Liver (tissue), 9 donors: ENCODE results near the gene SPO11. TPM values are rescaled to one million over a fixed set of nuclear protein-coding genes. Genes with fewer than 3 reads are reported as not detected.

Experiments used
- DNase-seq: peaks from one replicate; pipeline ENCODE4 v3.0.0-alpha.2; 2017; ENCODE audit warnings: low spot score
- H3K27ac ChIP-seq, 2 donors: one replicate each; pipeline ENCODE4 v1.7.0; 2013; ENCODE audit warnings: inconsistent platforms in 2 of 2, low read length in 2 of 2, control low read depth in 1 of 2, low read depth in 1 of 2, mild to moderate bottlenecking in 1 of 2
- H3K27me3 ChIP-seq, 4 donors: one replicate each; pipeline versions ENCODE4 v1.6.1 to v1.7.0; 2013; ENCODE audit warnings: low read length in 3 of 4, inconsistent platforms in 1 of 4, mild to moderate bottlenecking in 1 of 4, moderate library complexity in 1 of 4; ENCODE audit not compliant: control insufficient read depth in 4 of 4, insufficient read depth in 4 of 4
- H3K36me3 ChIP-seq, 4 donors: one replicate each; pipeline versions ENCODE4 v1.6.1 to v1.7.0; 2013; ENCODE audit warnings: low read length in 3 of 4, mild to moderate bottlenecking in 3 of 4, low read depth in 1 of 4, moderate library complexity in 1 of 4; ENCODE audit not compliant: control insufficient read depth in 4 of 4, insufficient read depth in 3 of 4
- H3K4me1 ChIP-seq, 4 donors: one replicate each; pipeline versions ENCODE4 v1.6.1 to v1.7.0; 2013; ENCODE audit warnings: low read length in 3 of 4, mild to moderate bottlenecking in 3 of 4, moderate library complexity in 1 of 4; ENCODE audit not compliant: control insufficient read depth in 4 of 4, insufficient read depth in 4 of 4
- H3K4me3 ChIP-seq, 3 donors: one replicate each; pipeline versions ENCODE4 v1.6.1 to v1.7.0; 2013; ENCODE audit warnings: low read length in 3 of 3, control low read depth in 1 of 3, low read depth in 1 of 3, mild to moderate bottlenecking in 1 of 3
- H3K9ac ChIP-seq, 2 donors: one replicate each; pipeline ENCODE4 v1.7.0; 2013; ENCODE audit warnings: low read length in 2 of 2, mild to moderate bottlenecking in 2 of 2, moderate library complexity in 2 of 2, control low read depth in 1 of 2, low read depth in 1 of 2
- H3K9me3 ChIP-seq, 4 donors: one replicate each; pipeline versions ENCODE4 v1.6.1 to v1.7.0; 2013; ENCODE audit warnings: low read length in 3 of 4; ENCODE audit not compliant: control insufficient read depth in 4 of 4
- FOXA2 ChIP-seq: IDR thresholded peaks from 2 replicates; pipeline ENCODE4 v1.6.1; 2016; ENCODE audit warnings: antibody characterized with exemption
- HNF4A ChIP-seq, 2 donors: conservative IDR thresholded peaks; 2 replicates each; pipeline ENCODE4 v1.6.1; 2016; ENCODE audit warnings: antibody characterized with exemption in 2 of 2, mild to moderate bottlenecking in 2 of 2
- HNF4G ChIP-seq: IDR thresholded peaks from 2 replicates; pipeline ENCODE4 v1.6.1; 2016; ENCODE audit warnings: antibody characterized with exemption
- JUND ChIP-seq, 2 donors: IDR thresholded peaks; 2 replicates each; pipeline ENCODE4 v1.6.1; 2016; ENCODE audit warnings: antibody characterized with exemption in 2 of 2
- NR2F2 ChIP-seq: IDR thresholded peaks from 2 replicates; pipeline ENCODE4 v1.6.1; 2016; ENCODE audit warnings: antibody characterized with exemption
- RAD21 ChIP-seq, 2 donors: IDR thresholded peaks; 2 replicates each; pipeline ENCODE4 v1.6.1; 2016; ENCODE audit warnings: antibody characterized with exemption in 2 of 2, mild to moderate bottlenecking in 2 of 2
- REST ChIP-seq: IDR thresholded peaks from 2 replicates; pipeline ENCODE4 v1.6.1; 2016; ENCODE audit warnings: antibody characterized with exemption, mild to moderate bottlenecking
- RXRA ChIP-seq, 2 donors: IDR thresholded peaks; 2 replicates each; pipeline ENCODE4 v1.6.1; 2017 to 2018; ENCODE audit warnings: antibody characterized with exemption in 2 of 2, mild to moderate bottlenecking in 1 of 2
- SP1 ChIP-seq: IDR thresholded peaks from 2 replicates; pipeline ENCODE4 v1.6.1; 2018; ENCODE audit warnings: antibody characterized with exemption, mild to moderate bottlenecking
- TAF1 ChIP-seq: conservative IDR thresholded peaks from 2 replicates; pipeline ENCODE4 v1.6.1; 2016; ENCODE audit warnings: antibody characterized with exemption, mild to moderate bottlenecking
- YY1 ChIP-seq: IDR thresholded peaks from 2 replicates; pipeline ENCODE4 v1.6.1; 2016; ENCODE audit warnings: antibody characterized with exemption, mild to moderate bottlenecking
- WGBS: extraction: QIAGEN DNeasy Blood & Tissue Kit; methylation state at CpG from one replicate; pipeline ENCODE4 v1.1.7; 2013; 5-methylcytosine and 5-hydroxymethylcytosine counted together
- polyA plus RNA-seq, 2 donors: library from polyadenylated mRNA; stranded (reverse) in 1 of 2; unstranded in 1 of 2; fragments of 200-250 nt in 1 of 2; fragments of >200 nt in 1 of 2; fragmentation: Nextera tagmentation in 1 of 2; extraction: Ambion mirVana in 1 of 2; gene quantifications; one replicate each; pipeline versions ENCODE4 v1.2.1 to v1.2.3, GENCODE V29; 2013 to 2015
- total RNA-seq, 2 donors: library from RNA; depleted of rRNA; stranded (reverse); fragments of >200 nt; gene quantifications; one replicate each; pipeline ENCODE4 v1.2.3, GENCODE V29; 2014
- TF ChIP-seq, protein P1 (sequence below): fragments of 150-350 bp; IDR thresholded peaks from 2 replicates; pipeline ENCODE4 v1.5.1; 2017; ENCODE audit warnings: improper control_type of control experiment, low read depth, low read length; ENCODE audit not compliant: missing input control
- TF ChIP-seq, protein P2 (sequence below): IDR thresholded peaks from 2 replicates; pipeline ENCODE4 v1.6.1; 2016; ENCODE audit warnings: antibody characterized with exemption
- donor health status: healthy.
- donor health status: healthy.
- donor health status: healthy.
- donor health status: healthy.
- donor health status: healthy.

Gene SPO11
- total and polyA plus RNA-seq, 4 donors: not detected

GRCh38 chr20:57326667-57327455, 2.7 kb upstream of the SPO11 start:
- peaks cover 0 to 7% (median 3%) of the 10 kb centered on the region in 4 donors for H3K27me3 ChIP-seq
- H3K9ac ChIP-seq: no peak overlapping the region
- TF ChIP-seq SP1: no peak
- TF ChIP-seq, protein P1, sequence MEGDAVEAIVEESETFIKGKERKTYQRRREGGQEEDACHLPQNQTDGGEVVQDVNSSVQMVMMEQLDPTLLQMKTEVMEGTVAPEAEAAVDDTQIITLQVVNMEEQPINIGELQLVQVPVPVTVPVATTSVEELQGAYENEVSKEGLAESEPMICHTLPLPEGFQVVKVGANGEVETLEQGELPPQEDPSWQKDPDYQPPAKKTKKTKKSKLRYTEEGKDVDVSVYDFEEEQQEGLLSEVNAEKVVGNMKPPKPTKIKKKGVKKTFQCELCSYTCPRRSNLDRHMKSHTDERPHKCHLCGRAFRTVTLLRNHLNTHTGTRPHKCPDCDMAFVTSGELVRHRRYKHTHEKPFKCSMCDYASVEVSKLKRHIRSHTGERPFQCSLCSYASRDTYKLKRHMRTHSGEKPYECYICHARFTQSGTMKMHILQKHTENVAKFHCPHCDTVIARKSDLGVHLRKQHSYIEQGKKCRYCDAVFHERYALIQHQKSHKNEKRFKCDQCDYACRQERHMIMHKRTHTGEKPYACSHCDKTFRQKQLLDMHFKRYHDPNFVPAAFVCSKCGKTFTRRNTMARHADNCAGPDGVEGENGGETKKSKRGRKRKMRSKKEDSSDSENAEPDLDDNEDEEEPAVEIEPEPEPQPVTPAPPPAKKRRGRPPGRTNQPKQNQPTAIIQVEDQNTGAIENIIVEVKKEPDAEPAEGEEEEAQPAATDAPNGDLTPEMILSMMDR: no peak
- TF ChIP-seq JUND (IDR thresholded peaks at IDR 0.05): no peak
- TF ChIP-seq RXRA (IDR thresholded peaks at IDR 0.05): no peak
- TF ChIP-seq NR2F2: no peak
- H3K4me3 ChIP-seq: no peak overlapping the region
- no peak overlapping the region for H3K27ac ChIP-seq
- DNase-seq: no peak
- H3K36me3 ChIP-seq: no peaks in the 10 kb centered on the region
- no peaks in the 10 kb centered on the region for H3K9me3 ChIP-seq
- H3K4me1 ChIP-seq: no peaks in the 10 kb centered on the region
- WGBS: 43% methylated on average over 8 of the region's 8 CpGs

DNA sequence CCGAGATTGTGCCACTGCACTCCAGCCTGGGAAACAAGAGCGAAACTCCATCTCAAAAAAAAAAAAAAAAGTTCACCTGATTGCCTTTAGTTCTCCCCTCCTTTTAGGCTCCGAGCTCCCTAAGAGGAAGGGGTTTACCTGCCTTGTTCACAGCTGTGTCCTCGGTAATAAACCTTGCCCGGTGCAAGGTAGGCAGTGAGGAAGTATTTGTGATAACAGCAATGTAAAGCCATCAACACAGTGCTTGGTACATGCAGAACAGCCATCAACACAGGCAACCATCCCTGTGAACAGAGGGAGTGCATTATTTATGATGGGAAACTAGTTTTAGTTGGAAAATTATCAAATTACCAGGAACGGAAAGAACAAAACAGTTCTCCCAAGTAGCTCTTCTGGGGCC, 1.8 kb upstream of the SPO11 start:
- H3K36me3 ChIP-seq: no peaks in the 10 kb centered on the region
- no peaks in the 10 kb centered on the region for H3K4me1 ChIP-seq
- TF ChIP-seq REST: no peak
- TF ChIP-seq FOXA2: no peak
- no peak for TF ChIP-seq RAD21 (IDR thresholded peaks at IDR 0.05)
- WGBS: 74% methylated on average over 6 of the region's 6 CpGs
- no peak overlapping the region for H3K4me3 ChIP-seq
- no peaks in the 10 kb centered on the region for H3K9me3 ChIP-seq
- DNase-seq: no peak
- H3K9ac ChIP-seq: no peak overlapping the region
- H3K27ac ChIP-seq: no peak overlapping the region
- peaks cover 3 to 7% (median 5%) of the 10 kb centered on the region in 4 donors for H3K27me3 ChIP-seq

DNA sequence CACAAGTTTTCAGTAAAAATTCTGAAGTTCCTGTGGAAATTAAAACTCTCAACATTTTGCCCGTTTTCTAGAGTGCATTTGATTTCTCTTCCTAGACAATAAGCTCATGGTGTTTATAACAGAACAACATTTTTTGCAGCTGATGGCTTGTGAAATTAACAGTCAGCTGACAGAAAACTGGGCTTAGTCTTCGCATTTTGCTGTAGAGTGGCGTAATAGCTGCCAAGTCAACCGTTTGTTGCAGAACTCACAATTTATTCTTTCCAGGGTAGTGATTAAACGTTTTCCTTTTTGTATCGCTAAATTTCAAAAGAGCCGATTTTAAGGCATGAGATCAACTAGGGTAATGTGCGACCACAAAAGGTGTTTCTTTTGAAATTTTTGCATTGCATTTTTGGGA, 1.4 kb downstream of the SPO11 start:
- Histone ChIP-seq H3K9ac (no peak overlapping the region), H3K4me3 (no peak overlapping the region), H3K9me3 (no peaks in the 10 kb centered on the region), H3K27ac (no peak overlapping the region), H3K4me1 (no peaks in the 10 kb centered on the region), H3K36me3 (no peaks in the 10 kb centered on the region), H3K27me3 (peaks cover 3 to 9% (median 6%) of the 10 kb centered on the region in 4 donors)
- no peak for DNase-seq
- 57% methylated on average over 8 of the region's 8 CpGs for WGBS
- TF ChIP-seq HNF4G (no peak), RAD21 (IDR thresholded peaks at IDR 0.05) (no peak), YY1 (no peak), TAF1 (no peak), HNF4A (conservative IDR thresholded peaks at IDR 0.05) (no peak), REST (no peak)
- TF ChIP-seq, protein P2, sequence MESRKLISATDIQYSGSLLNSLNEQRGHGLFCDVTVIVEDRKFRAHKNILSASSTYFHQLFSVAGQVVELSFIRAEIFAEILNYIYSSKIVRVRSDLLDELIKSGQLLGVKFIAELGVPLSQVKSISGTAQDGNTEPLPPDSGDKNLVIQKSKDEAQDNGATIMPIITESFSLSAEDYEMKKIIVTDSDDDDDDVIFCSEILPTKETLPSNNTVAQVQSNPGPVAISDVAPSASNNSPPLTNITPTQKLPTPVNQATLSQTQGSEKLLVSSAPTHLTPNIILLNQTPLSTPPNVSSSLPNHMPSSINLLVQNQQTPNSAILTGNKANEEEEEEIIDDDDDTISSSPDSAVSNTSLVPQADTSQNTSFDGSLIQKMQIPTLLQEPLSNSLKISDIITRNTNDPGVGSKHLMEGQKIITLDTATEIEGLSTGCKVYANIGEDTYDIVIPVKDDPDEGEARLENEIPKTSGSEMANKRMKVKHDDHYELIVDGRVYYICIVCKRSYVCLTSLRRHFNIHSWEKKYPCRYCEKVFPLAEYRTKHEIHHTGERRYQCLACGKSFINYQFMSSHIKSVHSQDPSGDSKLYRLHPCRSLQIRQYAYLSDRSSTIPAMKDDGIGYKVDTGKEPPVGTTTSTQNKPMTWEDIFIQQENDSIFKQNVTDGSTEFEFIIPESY: no peak
- TF ChIP-seq, protein P1: no peak
